Endothelial cell of umbilical vein (primary cell): ENCODE data around the gene ALDH4A1. TPM values are rescaled to one million over a fixed set of nuclear protein-coding genes. Genes with fewer than 3 reads are reported as not detected.

Experiments
- BruUV-seq: library from RNA; stranded (reverse); fragments of 400-500 nt; replicated peaks from 2 replicates; lab custom pipeline; 2021; lab: Mats Ljungman, UMichigan
- CTCF ChIA-PET: fragments of 300-600, 350-600 bp; sonication (Branson Sonifier 250); formaldehyde crosslinking; loops from one replicate; lab custom pipeline; 2021; ENCODE audit warnings: antibody characterized with exemption, inconsistent platforms; lab: Charles Lee
- POLR2A ChIA-PET: fragments of 300-600, 350-600 bp; sonication (Branson Sonifier 250); formaldehyde crosslinking; loops from one replicate; lab custom pipeline; 2021; ENCODE audit warnings: antibody characterized with exemption, inconsistent platforms; lab: Charles Lee
- DNase-seq: peaks from one replicate; pipeline ENCODE4 v3.0.0-alpha.2; 2011; ENCODE audit warnings: low read depth, low spot score
- FAIRE-seq: peaks from 2 replicates; lab custom pipeline; 2011; peaks lifted over from hg19 to GRCh38; lab: Jason Lieb, UNC
- H2AFZ ChIP-seq: 2 replicates; pipeline ENCODE4 v1.6.0; 2012; ENCODE audit warnings: low read depth, low read length, control low read depth, inconsistent platforms
- H3K27ac ChIP-seq: 2 replicates; pipeline ENCODE4 v1.5.1; 2011; ENCODE audit warnings: low read depth, mild to moderate bottlenecking, control low read depth, low read length, moderate library complexity; ENCODE audit not compliant: insufficient read depth
- H3K27me3 ChIP-seq, 2 experiments: 2 replicates each; pipeline versions ENCODE4 v1.6.0 to v1.6.1; 2011; ENCODE audit warnings: low read length in 2 of 2, mixed read lengths in 1 of 2; ENCODE audit not compliant: control insufficient read depth in 2 of 2, insufficient read depth in 2 of 2
- H3K36me3 ChIP-seq, 2 experiments: 2 replicates in 1 of 2; 3 replicates in 1 of 2; pipeline ENCODE4 v1.5.1; 2011; ENCODE audit warnings: low read length in 2 of 2, mild to moderate bottlenecking in 1 of 2, moderate library complexity in 1 of 2; ENCODE audit not compliant: control insufficient read depth in 2 of 2, insufficient read depth in 2 of 2; ENCODE audit errors: extremely low read depth in 1 of 2
- H3K4me1 ChIP-seq: 3 replicates; pipeline ENCODE4 v1.5.1; 2011; ENCODE audit warnings: mild to moderate bottlenecking, low read length; ENCODE audit not compliant: control insufficient read depth, insufficient read depth; ENCODE audit errors: extremely low read depth
- H3K4me2 ChIP-seq: 2 replicates; pipeline ENCODE4 v1.6.1; 2011; ENCODE audit warnings: low read length, control low read depth, mixed read lengths; ENCODE audit not compliant: insufficient read depth
- H3K4me3 ChIP-seq, 3 experiments: fragments of 200-600 bp in 1 of 3; sonication (generic), shearing (Covaris generic) in 1 of 3; replicated peaks in 1 of 3; 2 replicates each; pipeline ENCODE4 v1.5.1; 2011 to 2016; ENCODE audit warnings: control low read depth in 3 of 3, low read length in 3 of 3, mild to moderate bottlenecking in 2 of 3, inconsistent platforms in 1 of 3, low read depth in 1 of 3, moderate library complexity in 1 of 3; ENCODE audit not compliant: insufficient read depth in 1 of 3
- H3K79me2 ChIP-seq: 2 replicates; pipeline ENCODE4 v1.6.0; 2012; ENCODE audit warnings: low read length, inconsistent platforms; ENCODE audit not compliant: control insufficient read depth, insufficient read depth
- H3K9ac ChIP-seq: replicated peaks from 2 replicates; pipeline ENCODE3; 2011; ENCODE audit warnings: low read length, control low read depth; ENCODE audit not compliant: insufficient read depth; ENCODE audit errors: extremely low read depth
- H3K9me1 ChIP-seq: replicated peaks from 3 replicates; pipeline ENCODE4 v1.6.0; 2011; ENCODE audit warnings: mild to moderate bottlenecking, low read length; ENCODE audit not compliant: control insufficient read depth, insufficient read depth; ENCODE audit errors: extremely low read depth
- H3K9me3 ChIP-seq: replicated peaks from 2 replicates; pipeline ENCODE4 v1.5.1; 2012; ENCODE audit warnings: low read length, inconsistent platforms; ENCODE audit not compliant: control insufficient read depth, insufficient read depth
- H4K20me1 ChIP-seq: replicated peaks from 2 replicates; pipeline ENCODE3; 2011; ENCODE audit warnings: mild to moderate bottlenecking, low read length; ENCODE audit not compliant: control insufficient read depth, insufficient read depth; ENCODE audit errors: extremely low read depth
- EZH2 ChIP-seq: IDR thresholded peaks from 2 replicates; pipeline ENCODE4 v1.6.1; 2012; ENCODE audit warnings: borderline replicate concordance, low read depth, mild to moderate bottlenecking, moderate library complexity, low read length, inconsistent platforms; ENCODE audit not compliant: severe bottlenecking
- FOS ChIP-seq: IDR thresholded peaks from 2 replicates; pipeline ENCODE4 v1.6.1; 2011; ENCODE audit warnings: mild to moderate bottlenecking, low read length, moderate library complexity, borderline replicate concordance; ENCODE audit not compliant: insufficient read depth
- GATA2 ChIP-seq: IDR thresholded peaks from 2 replicates; pipeline ENCODE4 v1.7.0; 2011; ENCODE audit warnings: low read depth, mild to moderate bottlenecking, moderate library complexity, mixed read lengths, low read length; ENCODE audit not compliant: insufficient read length, insufficient read depth
- JUN ChIP-seq: IDR thresholded peaks from 2 replicates; pipeline ENCODE4 v1.6.1; 2011; ENCODE audit warnings: borderline replicate concordance, low read depth; ENCODE audit not compliant: insufficient read length, insufficient read depth
- MYC ChIP-seq: IDR thresholded peaks from one replicate; pipeline ENCODE4 v1.6.1; 2011; ENCODE audit warnings: mild to moderate bottlenecking, low read depth, low read length
- POLR2AphosphoS5 ChIP-seq: IDR thresholded peaks from 2 replicates; pipeline ENCODE4 v1.6.1; 2012; ENCODE audit warnings: low read depth, mild to moderate bottlenecking, control low read depth, low read length, moderate library complexity; ENCODE audit not compliant: insufficient read depth
- dilution Hi-C: fragments of 300-500 bp; cut with MboI; formaldehyde crosslinking; loops from one replicate; pipeline ENCODE4 v1.15.0; 2019; ENCODE audit warnings: low sequenced_read_pairs; ENCODE audit not compliant: extremely low pct_ligation_motif_present
- intact Hi-C: fragments of 100-400 bp; cut with micrococcal nuclease; formaldehyde crosslinking; loops from one replicate; pipeline ENCODE4 v1.10.0; 2022
- polyA plus RNA-seq, 4 experiments: library from polyadenylated mRNA; depleted of rRNA in 3 of 4; stranded (reverse) in 3 of 4; unstranded in 1 of 4; fragments of >200 nt; gene quantifications; 2 replicates each; pipeline versions ENCODE4 v1.2.1 to v1.2.3, GENCODE V29; 2011 to 2012; ENCODE audit warnings: missing spikeins in 1 of 4
- total RNA-seq: library from RNA; stranded (reverse); gene quantifications from 2 replicates; pipeline ENCODE4 v1.2.3, GENCODE V29; 2021
- TF ChIP-seq, protein P1 (sequence below), 2 donors: IDR thresholded peaks; 1 replicate in 1 of 2; 2 replicates in 1 of 2; pipeline ENCODE4 v1.5.1; 2011; ENCODE audit warnings: low read length in 2 of 2, mild to moderate bottlenecking in 2 of 2, moderate library complexity in 2 of 2, control low read depth in 1 of 2, inconsistent platforms in 1 of 2, low read depth in 1 of 2; ENCODE audit not compliant: insufficient read depth in 1 of 2; ENCODE audit errors: extremely low read depth in 1 of 2

The ALDH4A1 gene
- total and polyA plus RNA-seq, 2 donors (not counting 3 experiments of a cell fraction or from before 2014, with no cell fraction given): 17.4 to 18.5 TPM

GRCh38 chr1:18875107-18875795, 27.1 kb downstream of the ALDH4A1 start:
- Histone ChIP-seq H3K4me2 (no peak overlapping the region), H3K79me2 (no peaks in the 10 kb centered on the region), H3K9me3 (no peaks in the 10 kb centered on the region), H3K9me1 (no peaks in the 10 kb centered on the region), H2AFZ (no peak overlapping the region), H3K27ac (no peak overlapping the region), H3K9ac (no peak overlapping the region), H3K4me1 (no peaks in the 10 kb centered on the region), H4K20me1 (no peaks in the 10 kb centered on the region), H3K27me3 (no peaks in the 10 kb centered on the region), H3K36me3 (peaks cover 0 to 4% of the 10 kb centered on the region in 2 experiments), H3K4me3 (no peak overlapping the region)
- dilution Hi-C loops: no loop called here
- intact Hi-C loops: loop anchor here (1.0 to 10.0 kb wide), 3 partner anchors 55 to 1210 kb away; no protein-coding TSS in a partner anchor
- TF ChIP-seq, protein P1, sequence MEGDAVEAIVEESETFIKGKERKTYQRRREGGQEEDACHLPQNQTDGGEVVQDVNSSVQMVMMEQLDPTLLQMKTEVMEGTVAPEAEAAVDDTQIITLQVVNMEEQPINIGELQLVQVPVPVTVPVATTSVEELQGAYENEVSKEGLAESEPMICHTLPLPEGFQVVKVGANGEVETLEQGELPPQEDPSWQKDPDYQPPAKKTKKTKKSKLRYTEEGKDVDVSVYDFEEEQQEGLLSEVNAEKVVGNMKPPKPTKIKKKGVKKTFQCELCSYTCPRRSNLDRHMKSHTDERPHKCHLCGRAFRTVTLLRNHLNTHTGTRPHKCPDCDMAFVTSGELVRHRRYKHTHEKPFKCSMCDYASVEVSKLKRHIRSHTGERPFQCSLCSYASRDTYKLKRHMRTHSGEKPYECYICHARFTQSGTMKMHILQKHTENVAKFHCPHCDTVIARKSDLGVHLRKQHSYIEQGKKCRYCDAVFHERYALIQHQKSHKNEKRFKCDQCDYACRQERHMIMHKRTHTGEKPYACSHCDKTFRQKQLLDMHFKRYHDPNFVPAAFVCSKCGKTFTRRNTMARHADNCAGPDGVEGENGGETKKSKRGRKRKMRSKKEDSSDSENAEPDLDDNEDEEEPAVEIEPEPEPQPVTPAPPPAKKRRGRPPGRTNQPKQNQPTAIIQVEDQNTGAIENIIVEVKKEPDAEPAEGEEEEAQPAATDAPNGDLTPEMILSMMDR (IDR thresholded peaks at IDR 0.05; ENCODE audit: extremely low read depth in 1 of 2, insufficient read depth in 1 of 2, low read depth in 1 of 2, low read length in 2 of 2): peak; percentile 88 to 97
- TF ChIP-seq MYC (no peak), POLR2AphosphoS5 (no peak), JUN (no peak), EZH2 (no peak), FOS (no peak), GATA2 (no peak)
- CTCF ChIA-PET: interaction anchor here (0.5 to 7.2 kb wide), 30 partner anchors 9 to 1372 kb away, joined by 3 to 127 read pairs (median 4); no protein-coding TSS in a partner anchor
- DNase-seq (peak; percentile 77), FAIRE-seq (peak; percentile 88)
- POLR2A ChIA-PET: no interaction called here
- BruUV-seq: no TSS peak
